ENCODE measurements around the gene SPRTN. TPM values are rescaled to one million over a fixed set of nuclear protein-coding genes. Genes with fewer than 3 reads are reported as not detected.

Gene SPRTN
- total and polyA plus RNA-seq, 2 donors from 2014 or later, result 5.3 to 8.9 TPM

DNA sequence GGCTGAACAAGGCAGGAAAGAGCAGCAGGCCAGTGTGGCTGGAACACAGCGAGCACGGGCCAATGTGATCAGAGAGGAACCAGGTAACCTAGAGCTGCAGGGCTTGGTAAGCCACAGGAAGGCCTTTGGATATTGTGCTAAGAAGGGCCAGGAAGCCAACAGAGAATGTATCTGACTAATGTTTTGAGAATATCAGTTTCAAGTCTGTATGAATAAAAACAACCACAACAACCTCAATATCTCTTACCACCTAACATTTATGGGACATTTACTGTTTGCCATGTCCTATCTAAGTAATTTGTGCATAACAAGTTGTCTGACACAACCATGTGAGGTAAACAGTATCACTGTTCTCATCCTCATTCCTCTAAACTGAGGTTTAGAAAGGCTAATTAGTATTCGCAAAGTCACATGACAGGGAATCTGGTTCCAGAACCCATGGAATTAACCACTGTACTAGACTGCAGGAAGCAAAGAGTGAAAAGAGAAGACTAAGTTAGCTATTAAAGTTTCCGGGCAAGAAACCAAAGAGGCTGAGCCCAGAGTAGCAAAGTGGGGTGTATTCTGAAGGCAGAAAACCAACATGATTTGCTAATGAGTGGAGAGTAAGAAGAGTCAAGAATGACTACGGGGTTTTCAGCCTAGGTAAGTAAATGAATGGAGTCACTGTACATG, 38.9 kb downstream of the SPRTN start:
- Histone ChIP-seq H3K27me3 (ENCODE audit: control insufficient read depth, insufficient read depth, low read length) (no peaks in the 10 kb centered on the region), H3K27ac (ENCODE audit: low read depth in 2 of 2, low read length in 2 of 2) (peak overlapping the region; percentile 41 to 63), H3K4me3 (ENCODE audit: low read length in 3 of 3) (peak overlapping the region in 2 of 3 donors; percentile 4 to 32), H3K9me3 (ENCODE audit: control insufficient read depth in 2 of 3, insufficient read depth in 1 of 3, low read length in 3 of 3) (no peaks in the 10 kb centered on the region), H3K4me1 (ENCODE audit: control insufficient read depth in 2 of 3, insufficient read depth in 2 of 3, low read depth in 1 of 3, low read length in 3 of 3) (peaks cover 0 to 22% (median 10%) of the 10 kb centered on the region in 3 donors), H3K36me3 (ENCODE audit: control insufficient read depth in 2 of 3, insufficient read depth in 3 of 3, low read length in 3 of 3) (no peaks in the 10 kb centered on the region), H3K9ac (ENCODE audit: low read length in 3 of 3) (peak overlapping the region in 1 of 3 donors; percentile 14)
- no peak for DNase-seq
- TF ChIP-seq, protein P1, sequence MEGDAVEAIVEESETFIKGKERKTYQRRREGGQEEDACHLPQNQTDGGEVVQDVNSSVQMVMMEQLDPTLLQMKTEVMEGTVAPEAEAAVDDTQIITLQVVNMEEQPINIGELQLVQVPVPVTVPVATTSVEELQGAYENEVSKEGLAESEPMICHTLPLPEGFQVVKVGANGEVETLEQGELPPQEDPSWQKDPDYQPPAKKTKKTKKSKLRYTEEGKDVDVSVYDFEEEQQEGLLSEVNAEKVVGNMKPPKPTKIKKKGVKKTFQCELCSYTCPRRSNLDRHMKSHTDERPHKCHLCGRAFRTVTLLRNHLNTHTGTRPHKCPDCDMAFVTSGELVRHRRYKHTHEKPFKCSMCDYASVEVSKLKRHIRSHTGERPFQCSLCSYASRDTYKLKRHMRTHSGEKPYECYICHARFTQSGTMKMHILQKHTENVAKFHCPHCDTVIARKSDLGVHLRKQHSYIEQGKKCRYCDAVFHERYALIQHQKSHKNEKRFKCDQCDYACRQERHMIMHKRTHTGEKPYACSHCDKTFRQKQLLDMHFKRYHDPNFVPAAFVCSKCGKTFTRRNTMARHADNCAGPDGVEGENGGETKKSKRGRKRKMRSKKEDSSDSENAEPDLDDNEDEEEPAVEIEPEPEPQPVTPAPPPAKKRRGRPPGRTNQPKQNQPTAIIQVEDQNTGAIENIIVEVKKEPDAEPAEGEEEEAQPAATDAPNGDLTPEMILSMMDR (IDR thresholded peaks at IDR 0.05; ENCODE audit: borderline replicate concordance, extremely low read depth, insufficient read depth), result peak; percentile 0
- peak; percentile 66 for FAIRE-seq
- intact Hi-C loops (cut with DNase I), result no loop called here

DNA sequence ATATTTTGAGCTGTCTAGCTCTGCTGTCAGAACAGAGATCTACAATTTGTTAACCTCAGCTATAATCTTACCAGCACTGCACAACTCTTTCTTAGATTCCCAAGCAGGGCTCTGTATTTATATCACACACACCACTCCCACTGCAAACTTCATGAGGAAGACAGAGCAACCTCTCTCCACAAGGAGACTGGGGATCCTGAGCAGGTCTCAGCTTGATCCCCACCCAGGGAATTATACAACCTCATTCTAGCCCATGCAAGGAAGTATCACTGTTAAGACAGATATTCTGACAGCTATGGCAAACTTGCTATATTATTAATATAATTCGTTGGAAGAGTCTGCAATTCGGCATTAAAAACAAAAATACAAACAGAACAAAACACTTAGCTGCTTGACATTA, 43.6 kb downstream of the SPRTN start:
- Histone ChIP-seq H3K4me1 (ENCODE audit: control insufficient read depth in 2 of 3, insufficient read depth in 2 of 3, low read depth in 1 of 3, low read length in 3 of 3) (peaks cover 0 to 26% (median 14%) of the 10 kb centered on the region in 3 donors), H3K36me3 (ENCODE audit: control insufficient read depth in 2 of 3, insufficient read depth in 3 of 3, low read length in 3 of 3) (no peaks in the 10 kb centered on the region), H3K27ac (ENCODE audit: low read depth in 2 of 2, low read length in 2 of 2) (peak overlapping the region in 1 of 2 donors; percentile 7), H3K4me3 (ENCODE audit: low read length in 3 of 3) (no peak overlapping the region), H3K9me3 (ENCODE audit: control insufficient read depth in 2 of 3, insufficient read depth in 1 of 3, low read length in 3 of 3) (no peaks in the 10 kb centered on the region), H3K9ac (ENCODE audit: low read length in 3 of 3) (no peak overlapping the region), H3K27me3 (ENCODE audit: control insufficient read depth, insufficient read depth, low read length) (no peaks in the 10 kb centered on the region)
- DNase-seq (no peak), FAIRE-seq (no peak)
- intact Hi-C loops (cut with DNase I), result no loop called here
- TF ChIP-seq, protein P1 (IDR thresholded peaks at IDR 0.05; ENCODE audit: borderline replicate concordance, extremely low read depth, insufficient read depth), result no peak

DNA sequence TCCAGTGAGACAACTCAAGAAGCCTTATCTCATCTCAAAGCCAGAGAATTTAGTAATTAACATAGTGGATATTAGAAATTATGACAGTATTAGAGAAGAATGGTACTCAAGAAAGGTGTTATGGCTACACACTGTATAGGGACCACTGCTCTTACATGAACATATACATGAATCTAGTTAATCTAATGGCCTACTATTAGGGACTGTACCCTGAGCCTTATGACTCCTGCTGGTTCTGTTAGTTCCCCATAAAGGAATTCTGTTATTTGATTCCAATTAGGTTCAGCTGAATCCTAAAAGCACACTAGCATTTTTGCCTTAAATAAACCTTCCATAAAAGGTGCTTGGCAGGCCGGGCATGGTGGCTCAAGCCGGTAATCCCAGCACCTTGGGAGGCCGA, 44.3 kb downstream of the SPRTN start:
- DNase-seq, result no peak
- Histone ChIP-seq H3K36me3 (ENCODE audit: control insufficient read depth in 2 of 3, insufficient read depth in 3 of 3, low read length in 3 of 3) (no peaks in the 10 kb centered on the region), H3K9ac (ENCODE audit: low read length in 3 of 3) (no peak overlapping the region), H3K27ac (ENCODE audit: low read depth in 2 of 2, low read length in 2 of 2) (no peak overlapping the region), H3K4me1 (ENCODE audit: control insufficient read depth in 2 of 3, insufficient read depth in 2 of 3, low read depth in 1 of 3, low read length in 3 of 3) (peaks cover 0 to 21% (median 8%) of the 10 kb centered on the region in 3 donors), H3K4me3 (ENCODE audit: low read length in 3 of 3) (no peak overlapping the region), H3K9me3 (ENCODE audit: control insufficient read depth in 2 of 3, insufficient read depth in 1 of 3, low read length in 3 of 3) (no peaks in the 10 kb centered on the region), H3K27me3 (ENCODE audit: control insufficient read depth, insufficient read depth, low read length) (no peaks in the 10 kb centered on the region)
- TF ChIP-seq, protein P1 (IDR thresholded peaks at IDR 0.05; ENCODE audit: borderline replicate concordance, extremely low read depth, insufficient read depth), result no peak
- no peak for FAIRE-seq
- intact Hi-C loops (cut with DNase I), result no loop called here

All from kidney (tissue), 14 donors.